GM12874 (cell line): ENCODE results near the gene MCF2L2.

Source experiments
- CTCF ChIP-seq: IDR thresholded peaks from 2 replicates; pipeline ENCODE4 v1.5.1; 2011; ENCODE audit warnings: low read depth, mild to moderate bottlenecking, control low read depth, low read length, moderate library complexity; ENCODE audit not compliant: insufficient read depth

MCF2L2 gene

GRCh38 chr3:183447206-183448001 is 19.0 kb upstream of the MCF2L2 start:
- no peak for TF ChIP-seq CTCF

- TF ChIP-seq CTCF: no peak
Measured at GRCh38 chr3:183446838-183447205, 18.4 kb upstream of the MCF2L2 start.

- TF ChIP-seq CTCF: no peak
Measured at GRCh38 chr3:183444748-183445147, 16.3 kb upstream of the MCF2L2 start.

- TF ChIP-seq CTCF: no peak
Measured at GRCh38 chr3:183443395-183444385, 15.3 kb upstream of the MCF2L2 start.

- TF ChIP-seq CTCF: no peak
Measured at GRCh38 chr3:183442994-183443393, 14.6 kb upstream of the MCF2L2 start.

GRCh38 chr3:183439515-183439914 is 11.1 kb upstream of the MCF2L2 start:
- no peak for TF ChIP-seq CTCF

GRCh38 chr3:183438735-183439134 is 10.3 kb upstream of the MCF2L2 start:
- no peak for TF ChIP-seq CTCF
